Upper lobe of right lung (tissue), 1 donor: Measurements from ENCODE around the gene GIMAP1. TPM values are rescaled to one million over a fixed set of nuclear protein-coding genes. Genes with fewer than 3 reads are reported as not detected.

Experiments
- ATAC-seq: fragments of 200-7000 bp; cut with Tn5 transposase; one replicate; pipeline ENCODE4 v1.9.1; 2020; ENCODE audit warnings: mild to moderate bottlenecking, moderate library complexity
- DNase-seq: peaks from one replicate; pipeline ENCODE4 v3.0.0-alpha.2; 2020
- H3K27ac ChIP-seq: fragments of 200-600 bp; one replicate; pipeline ENCODE4 v1.8.0; 2022
- H3K27me3 ChIP-seq: fragments of 200-600 bp; one replicate; pipeline ENCODE4 v1.8.0; 2022; ENCODE audit warnings: mild to moderate bottlenecking
- H3K36me3 ChIP-seq: fragments of 200-600 bp; one replicate; pipeline ENCODE4 v1.8.0; 2022
- H3K4me1 ChIP-seq: fragments of 200-600 bp; one replicate; pipeline ENCODE4 v1.8.0; 2022
- H3K4me3 ChIP-seq: fragments of 200-600 bp; one replicate; pipeline ENCODE4 v1.8.0; 2022; ENCODE audit warnings: mild to moderate bottlenecking
- H3K9me3 ChIP-seq: fragments of 200-600 bp; one replicate; pipeline ENCODE4 v1.8.0; 2022
- intact Hi-C: fragments of 100-400 bp; cut with DNase I; formaldehyde crosslinking; loops from one replicate; pipeline ENCODE4 v1.11.0; 2022
- total RNA-seq: library from RNA; stranded (reverse); fragmentation: NEBNext Ultra II Directional; extraction: Animal tissue kit (Norgen Biotek cat#: 25700); gene quantifications from one replicate; pipeline ENCODE4 v1.2.1, GENCODE V29; 2021
- TF ChIP-seq, protein P1 (sequence below): fragments of 200-600 bp; IDR thresholded peaks from one replicate; pipeline ENCODE4 v1.8.0; 2022; ENCODE audit warnings: antibody characterized with exemption
- donor health status: DM: no; HTN: yes; CAD: no; lungs with severe emphysema.

The GIMAP1 gene
- total RNA-seq, 1 donor from 2014 or later: 13.0 TPM

DNA sequence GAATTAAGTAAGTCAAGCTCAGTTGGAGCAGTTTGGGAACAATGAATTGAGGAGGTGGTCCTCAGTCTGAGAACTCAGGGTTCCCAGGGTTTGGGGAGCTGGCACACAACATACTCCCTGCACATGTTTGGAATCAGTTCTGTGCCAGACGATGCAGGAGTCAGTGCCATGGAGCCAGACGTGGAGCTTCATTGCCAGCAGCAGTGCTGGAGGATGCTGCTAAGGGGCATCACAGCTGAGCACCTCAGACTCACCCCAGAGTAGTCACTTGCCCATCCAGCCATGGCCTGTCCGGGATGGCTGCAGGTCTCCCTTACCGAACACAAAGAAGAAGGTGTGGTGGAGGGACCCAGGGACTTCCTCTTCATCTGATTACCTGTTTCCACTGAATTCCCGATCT is 28.7 kb downstream of the GIMAP1 start:
- intact Hi-C loops: loop anchor here (10.0 kb wide), 1 partner anchor 110 kb away; the partner anchor contains the start of gene GIMAP6
- H3K4me3 ChIP-seq: no peak overlapping the region
- H3K36me3 ChIP-seq: peaks cover 26% of the 10 kb centered on the region
- H3K27me3 ChIP-seq: no peaks in the 10 kb centered on the region
- TF ChIP-seq, protein P1, sequence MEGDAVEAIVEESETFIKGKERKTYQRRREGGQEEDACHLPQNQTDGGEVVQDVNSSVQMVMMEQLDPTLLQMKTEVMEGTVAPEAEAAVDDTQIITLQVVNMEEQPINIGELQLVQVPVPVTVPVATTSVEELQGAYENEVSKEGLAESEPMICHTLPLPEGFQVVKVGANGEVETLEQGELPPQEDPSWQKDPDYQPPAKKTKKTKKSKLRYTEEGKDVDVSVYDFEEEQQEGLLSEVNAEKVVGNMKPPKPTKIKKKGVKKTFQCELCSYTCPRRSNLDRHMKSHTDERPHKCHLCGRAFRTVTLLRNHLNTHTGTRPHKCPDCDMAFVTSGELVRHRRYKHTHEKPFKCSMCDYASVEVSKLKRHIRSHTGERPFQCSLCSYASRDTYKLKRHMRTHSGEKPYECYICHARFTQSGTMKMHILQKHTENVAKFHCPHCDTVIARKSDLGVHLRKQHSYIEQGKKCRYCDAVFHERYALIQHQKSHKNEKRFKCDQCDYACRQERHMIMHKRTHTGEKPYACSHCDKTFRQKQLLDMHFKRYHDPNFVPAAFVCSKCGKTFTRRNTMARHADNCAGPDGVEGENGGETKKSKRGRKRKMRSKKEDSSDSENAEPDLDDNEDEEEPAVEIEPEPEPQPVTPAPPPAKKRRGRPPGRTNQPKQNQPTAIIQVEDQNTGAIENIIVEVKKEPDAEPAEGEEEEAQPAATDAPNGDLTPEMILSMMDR: no peak
- H3K27ac ChIP-seq: no peak overlapping the region
- ATAC-seq (no peak), DNase-seq (no peak)
- H3K9me3 ChIP-seq: no peaks in the 10 kb centered on the region
- peaks cover 7% of the 10 kb centered on the region for H3K4me1 ChIP-seq

DNA sequence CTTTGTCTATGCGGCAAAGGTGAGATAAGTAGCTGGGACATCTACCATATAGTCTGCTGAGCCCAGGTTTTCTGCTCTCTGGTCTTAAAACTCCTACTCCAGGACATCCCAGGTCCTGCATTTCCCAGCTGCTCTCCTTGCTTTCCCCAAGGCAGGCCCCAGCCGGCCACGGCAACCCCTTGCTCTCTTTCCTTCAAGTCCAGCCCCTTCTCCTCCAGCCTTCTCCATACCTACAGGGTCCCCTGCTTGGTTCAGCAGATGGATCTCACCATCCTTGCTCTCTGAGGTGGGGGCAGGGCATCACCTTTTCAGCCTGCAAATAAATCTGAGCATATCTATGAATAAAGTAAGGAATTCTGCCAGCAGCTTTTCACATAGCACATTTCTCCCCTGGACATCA is 29.5 kb downstream of the GIMAP1 start:
- no peak overlapping the region for H3K27ac ChIP-seq
- no peak overlapping the region for H3K4me3 ChIP-seq
- DNase-seq (no peak), ATAC-seq (no peak)
- intact Hi-C loops: loop anchor here (10.0 kb wide), 1 partner anchor 111 kb away; the partner anchor contains the start of gene GIMAP6
- TF ChIP-seq, protein P1: no peak
- H3K4me1 ChIP-seq: peaks cover 7% of the 10 kb centered on the region
- H3K36me3 ChIP-seq: peaks cover 23% of the 10 kb centered on the region
- H3K27me3 ChIP-seq: no peaks in the 10 kb centered on the region
- H3K9me3 ChIP-seq: no peaks in the 10 kb centered on the region

DNA sequence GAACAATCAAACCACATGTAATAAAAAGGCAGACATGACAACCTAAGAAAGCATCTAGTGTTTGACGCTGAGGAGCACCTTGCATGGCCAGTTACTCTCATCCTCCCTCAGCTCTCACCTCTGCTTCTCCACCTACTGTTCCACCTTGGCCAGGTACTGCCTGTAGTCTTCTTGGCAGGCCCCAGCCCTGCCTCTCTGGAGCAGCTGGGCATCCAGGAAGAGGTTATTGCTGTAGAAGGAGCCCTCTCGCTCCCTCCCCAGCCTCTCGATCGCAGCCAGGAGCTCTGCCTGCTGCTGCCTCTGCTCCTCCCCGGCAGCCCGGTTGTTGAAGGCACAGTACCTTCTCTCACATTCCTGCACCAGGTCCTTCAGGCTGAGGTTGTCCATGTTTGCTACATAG is 30.5 kb downstream of the GIMAP1 start:
- Histone ChIP-seq H3K9me3 (no peaks in the 10 kb centered on the region), H3K27ac (no peak overlapping the region), H3K27me3 (no peaks in the 10 kb centered on the region), H3K4me3 (no peak overlapping the region), H3K36me3 (peaks cover 12% of the 10 kb centered on the region), H3K4me1 (peaks cover 4% of the 10 kb centered on the region)
- TF ChIP-seq, protein P1: no peak
- DNase-seq (no peak), ATAC-seq (no peak)
- intact Hi-C loops: loop anchor here (10.0 kb wide), 1 partner anchor 112 kb away; the partner anchor contains the start of gene GIMAP6

DNA sequence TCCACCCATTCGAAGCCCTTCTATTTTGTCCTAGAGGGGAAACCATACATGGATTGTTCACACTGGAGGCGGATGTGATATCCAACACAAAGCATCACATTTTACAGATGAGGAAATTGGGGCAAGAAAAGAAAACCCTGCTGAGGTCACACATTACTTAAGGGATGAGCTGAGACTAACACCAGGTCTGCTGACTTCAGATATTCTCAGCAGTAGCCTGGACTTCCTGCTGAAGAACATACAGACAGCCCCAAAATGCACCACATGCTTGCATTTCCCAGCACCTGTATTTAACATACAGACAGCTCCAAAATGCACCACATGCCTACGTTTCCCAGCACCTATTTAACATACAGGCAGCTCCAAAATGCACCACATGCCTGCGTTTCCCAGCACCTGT is 32.0 kb downstream of the GIMAP1 start:
- Histone ChIP-seq H3K9me3 (no peaks in the 10 kb centered on the region), H3K4me3 (no peak overlapping the region), H3K4me1 (no peaks in the 10 kb centered on the region), H3K27ac (no peak overlapping the region), H3K36me3 (no peaks in the 10 kb centered on the region), H3K27me3 (no peaks in the 10 kb centered on the region)
- TF ChIP-seq, protein P1: no peak
- DNase-seq (no peak), ATAC-seq (no peak)
- intact Hi-C loops: loop anchor here (10.0 kb wide), 1 partner anchor 114 kb away; the partner anchor contains the start of gene GIMAP6

DNA sequence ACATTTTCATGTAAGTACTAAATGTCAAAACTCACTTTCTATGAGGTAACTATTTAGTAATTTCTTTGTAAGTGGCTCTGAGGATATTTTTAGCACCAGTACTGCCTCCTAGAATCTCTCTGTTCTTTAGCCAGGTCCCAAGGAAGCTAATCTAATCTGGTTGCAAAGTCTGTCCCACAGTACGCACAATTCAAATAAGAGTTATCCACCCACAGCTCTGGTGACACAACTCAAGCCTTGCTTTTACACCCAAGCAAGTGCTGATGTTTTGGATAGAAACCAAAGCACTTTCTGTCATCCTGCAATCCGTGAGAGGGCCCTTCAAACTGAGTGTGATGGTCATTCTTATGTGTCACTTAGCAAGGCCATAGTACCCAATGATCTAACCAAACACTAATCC is 35.3 kb downstream of the GIMAP1 start:
- intact Hi-C loops: loop anchor here (10.0 kb wide), 1 partner anchor 307 kb away; no protein-coding TSS in a partner anchor
- Histone ChIP-seq H3K4me3 (no peak overlapping the region), H3K27ac (no peak overlapping the region), H3K36me3 (no peaks in the 10 kb centered on the region), H3K27me3 (no peaks in the 10 kb centered on the region), H3K4me1 (peaks cover 11% of the 10 kb centered on the region), H3K9me3 (no peaks in the 10 kb centered on the region)
- ATAC-seq (no peak), DNase-seq (no peak)
- TF ChIP-seq, protein P1: no peak

DNA sequence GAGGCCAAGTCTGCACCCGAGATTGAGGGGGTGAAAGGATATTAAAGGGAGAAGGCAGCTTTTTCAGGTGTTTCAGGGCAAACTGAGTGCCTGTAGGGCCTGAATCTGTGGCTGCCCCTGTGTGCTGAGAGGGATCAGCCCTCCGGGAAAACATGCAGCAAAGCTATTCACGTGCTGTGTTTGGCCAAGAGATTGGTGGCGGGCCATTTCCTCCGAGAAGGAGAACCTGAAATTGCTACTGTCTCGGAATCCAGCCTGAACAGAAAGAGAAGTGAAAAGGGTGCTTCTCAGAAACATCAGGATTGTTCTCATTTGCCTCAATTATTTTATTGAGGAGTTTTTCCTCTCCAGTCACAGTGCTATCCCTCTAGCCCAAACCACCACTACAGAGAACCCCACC is 36.8 kb downstream of the GIMAP1 start:
- H3K27ac ChIP-seq: no peak overlapping the region
- intact Hi-C loops: loop anchor here (10.0 kb wide), 1 partner anchor 308 kb away; no protein-coding TSS in a partner anchor
- ATAC-seq: peak; percentile 40
- H3K9me3 ChIP-seq: no peaks in the 10 kb centered on the region
- no peak for DNase-seq
- TF ChIP-seq, protein P1: no peak
- H3K4me1 ChIP-seq: peaks cover 11% of the 10 kb centered on the region
- no peaks in the 10 kb centered on the region for H3K36me3 ChIP-seq
- H3K4me3 ChIP-seq: no peak overlapping the region
- no peaks in the 10 kb centered on the region for H3K27me3 ChIP-seq
